ENCODE data around the gene CRB3.

Gene CRB3

GRCh38 chr19:6491802-6492592 is 27.9 kb downstream of the CRB3 start:
- no peak for TF ChIP-seq CTCF (conservative IDR thresholded peaks at IDR 0.05)
- no peak for TF ChIP-seq ZFX (IDR thresholded peaks at IDR 0.05)
- no peak overlapping the region for H3K27ac ChIP-seq

- TF ChIP-seq CTCF (conservative IDR thresholded peaks at IDR 0.05), result no peak
- no peak for TF ChIP-seq ZFX (IDR thresholded peaks at IDR 0.05)
- H3K27ac ChIP-seq, result no peak overlapping the region
These were observed 30.5 kb downstream of the CRB3 start for GRCh38 chr19:6494438-6495036.

GRCh38 chr19:6495947-6496346 is 31.9 kb downstream of the CRB3 start:
- TF ChIP-seq CTCF (conservative IDR thresholded peaks at IDR 0.05) (no peak), ZFX (IDR thresholded peaks at IDR 0.05) (no peak)
- H3K27ac ChIP-seq, result no peak overlapping the region

GRCh38 chr19:6498294-6499036 is 34.4 kb downstream of the CRB3 start:
- H3K27ac ChIP-seq, result no peak overlapping the region
- TF ChIP-seq ZFX (IDR thresholded peaks at IDR 0.05) (no peak), CTCF (conservative IDR thresholded peaks at IDR 0.05) (no peak)

GRCh38 chr19:6499052-6499790 is 35.1 kb downstream of the CRB3 start:
- no peak overlapping the region for H3K27ac ChIP-seq
- TF ChIP-seq CTCF (conservative IDR thresholded peaks at IDR 0.05) (no peak), ZFX (IDR thresholded peaks at IDR 0.05) (no peak)

- no peak overlapping the region; the same call in 1 of the 2 replicates for H3K27ac ChIP-seq
- TF ChIP-seq ZFX (IDR thresholded peaks at IDR 0.05), result no peak
- TF ChIP-seq CTCF (conservative IDR thresholded peaks at IDR 0.05), result no peak
These were observed 37.0 kb downstream of the CRB3 start for GRCh38 chr19:6500837-6501739.
